HG03280 (cell line): ENCODE measurements around the gene CCDC186.
A peak's percentile ranks its signal among the peaks of the same experiment; 100 is the strongest.

Experiments used
- ATAC-seq: cut with Tn5 transposase; IDR thresholded peaks from one replicate; pipeline ENCODE4 v1.9.1; 2021; ENCODE audit warnings: mild to moderate bottlenecking, moderate library complexity; ENCODE audit not compliant: unreplicated experiment

The CCDC186 gene

GRCh38 chr10:114115661-114116445 lies 58.1 kb downstream of the CCDC186 start:
- ATAC-seq: no peak

DNA sequence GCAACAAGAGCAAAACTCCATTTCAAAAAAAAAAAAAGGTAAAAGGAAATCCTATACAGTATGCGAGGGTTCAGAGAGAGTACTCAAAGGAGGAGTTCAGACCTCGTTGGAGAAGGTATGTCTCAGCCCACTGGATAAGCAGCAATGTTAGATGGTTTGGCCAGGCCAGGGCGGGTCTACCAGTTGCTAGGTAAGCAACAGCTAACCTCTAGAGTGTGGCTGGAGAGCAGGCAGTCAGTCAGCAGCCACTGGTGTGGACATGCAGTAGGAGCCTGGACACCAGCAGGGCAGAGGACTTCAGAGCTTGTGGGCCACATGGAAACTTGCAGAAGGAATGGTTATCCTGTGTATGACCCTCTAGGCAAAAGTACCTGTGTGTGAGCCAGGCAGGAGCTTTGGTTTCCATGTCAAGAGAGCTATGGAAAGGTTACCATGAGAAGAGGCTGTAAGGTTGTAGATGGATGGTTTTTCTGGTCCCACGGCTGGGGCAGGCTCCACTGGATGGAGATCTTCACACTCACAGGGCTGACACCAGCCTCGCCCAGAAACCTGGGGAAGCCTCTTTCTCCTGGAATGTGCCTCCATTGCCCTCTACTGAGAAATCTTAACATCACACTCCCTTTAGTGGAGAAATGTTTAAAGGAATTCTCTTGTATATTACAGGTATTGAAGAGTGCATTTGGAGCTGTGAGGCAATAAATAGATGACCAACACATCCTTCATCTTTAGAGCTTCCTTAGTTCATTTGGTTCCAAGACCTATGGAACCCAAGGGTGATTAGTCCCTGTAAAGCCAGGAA lies 63.6 kb downstream of the CCDC186 start:
- no peak for ATAC-seq

DNA sequence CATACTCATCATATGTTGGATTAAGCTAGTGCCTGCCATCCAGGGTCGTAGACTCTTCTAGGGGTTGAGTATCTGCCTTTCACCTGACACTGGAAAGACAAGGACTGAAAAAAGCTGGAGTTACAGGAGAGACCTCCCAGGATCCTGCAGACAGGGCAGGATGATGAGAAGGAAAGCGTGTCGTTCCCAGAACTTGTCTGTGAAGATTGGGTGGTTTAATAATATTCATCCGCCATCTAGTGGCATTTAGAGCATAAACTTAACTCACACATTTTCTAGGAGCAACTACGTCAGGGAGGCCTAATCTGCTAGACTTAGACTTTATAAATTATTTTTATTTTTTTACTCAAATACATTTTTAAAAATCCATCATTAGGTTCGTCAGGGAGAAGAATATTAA lies 70.7 kb downstream of the CCDC186 start:
- no peak for ATAC-seq

GRCh38 chr10:114102256-114102655 lies 71.7 kb downstream of the CCDC186 start:
- no peak for ATAC-seq

DNA sequence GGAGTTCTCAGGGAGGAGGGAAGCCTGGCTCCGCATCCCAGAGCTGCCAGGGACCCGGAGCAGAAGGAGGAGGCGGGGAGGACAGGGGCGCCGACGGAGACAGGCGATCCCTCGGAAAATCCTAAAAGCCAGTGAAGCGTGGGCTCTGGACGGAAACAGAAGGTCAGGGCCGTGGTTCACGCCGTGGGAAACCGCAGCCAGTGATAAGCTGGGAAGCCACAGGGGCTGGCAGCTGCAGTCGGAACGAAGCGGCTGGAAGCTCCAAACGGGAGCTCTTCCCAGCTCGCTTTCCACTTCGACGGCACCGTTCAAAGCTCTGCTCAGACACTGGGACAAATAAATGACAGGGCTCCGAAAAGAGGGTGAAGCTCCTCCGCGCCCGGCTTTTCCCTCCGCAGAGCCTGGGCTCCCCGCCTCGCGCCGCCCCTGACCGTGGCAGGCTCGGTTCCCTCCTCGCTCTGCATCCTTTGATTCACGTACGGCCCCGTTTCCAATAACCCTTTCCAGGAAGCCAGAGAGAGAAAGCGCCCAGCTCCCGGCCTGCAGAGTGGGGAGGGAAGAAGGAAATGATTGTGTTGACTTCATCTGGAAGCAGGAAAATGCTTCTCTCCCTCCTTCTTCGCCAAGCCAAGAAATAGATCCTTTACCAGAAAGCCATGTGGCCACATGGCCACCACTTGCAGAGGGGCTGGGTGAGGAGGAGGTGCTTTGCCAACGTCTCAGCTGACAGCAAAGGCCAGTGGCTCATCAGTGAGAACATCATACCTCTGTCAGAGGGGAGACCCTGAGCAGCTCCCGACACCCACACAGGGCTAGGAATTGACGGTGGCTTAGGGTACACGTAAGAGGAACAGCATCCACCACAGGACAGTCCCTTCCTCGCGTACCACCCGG lies 72.9 kb downstream of the CCDC186 start:
- no peak for ATAC-seq

GRCh38 chr10:114096864-114097263 lies 77.1 kb downstream of the CCDC186 start:
- ATAC-seq: no peak

- no peak for ATAC-seq
These were observed 78.3 kb downstream of the CCDC186 start for GRCh38 chr10:114095559-114096337.

DNA sequence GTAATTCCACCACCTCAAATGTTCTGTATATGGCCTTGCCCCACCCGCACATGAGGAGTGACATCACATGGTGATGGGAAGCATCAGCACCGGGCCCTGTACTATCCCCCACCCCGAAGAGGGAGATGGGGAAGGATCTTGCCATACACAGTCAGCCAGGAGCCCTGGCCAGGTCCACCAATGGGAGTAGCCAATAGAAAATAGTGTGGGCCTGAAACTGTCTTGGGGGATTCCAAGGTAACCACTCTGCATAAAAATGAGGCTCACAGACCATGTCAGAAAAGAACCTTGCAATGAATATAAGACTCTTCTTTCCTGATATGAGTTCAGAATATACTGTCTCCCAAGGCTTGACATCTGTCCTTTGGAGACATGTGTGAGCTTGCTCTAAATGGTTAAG lies 79.2 kb downstream of the CCDC186 start:
- ATAC-seq: no peak

- ATAC-seq: no peak
These were observed 86.3 kb downstream of the CCDC186 start for GRCh38 chr10:114087655-114088054.

- ATAC-seq: no peak
These were observed 86.7 kb downstream of the CCDC186 start for GRCh38 chr10:114087255-114087654.

DNA sequence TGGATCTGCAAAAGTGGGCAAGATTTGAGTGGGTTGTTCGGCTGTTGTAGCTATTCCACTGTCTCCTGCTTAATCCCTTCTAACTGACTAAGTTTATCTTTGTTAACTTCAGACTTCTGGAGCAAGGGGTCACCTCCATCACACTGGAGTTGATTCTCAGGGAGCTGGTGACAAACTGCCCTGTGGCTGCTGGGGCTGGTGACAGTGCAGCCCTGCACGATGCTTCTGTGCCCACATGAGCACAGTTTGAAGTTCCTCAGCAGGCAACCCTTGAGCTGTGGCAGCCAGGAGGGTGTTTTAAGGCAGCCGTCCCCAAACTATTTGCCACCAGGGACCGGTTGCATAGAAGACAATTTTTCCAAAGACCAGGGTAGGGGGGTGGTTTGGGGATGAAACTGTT lies 89.8 kb downstream of the CCDC186 start:
- no peak for ATAC-seq

GRCh38 chr10:114083040-114083439 lies 91.0 kb downstream of the CCDC186 start:
- ATAC-seq: no peak

DNA sequence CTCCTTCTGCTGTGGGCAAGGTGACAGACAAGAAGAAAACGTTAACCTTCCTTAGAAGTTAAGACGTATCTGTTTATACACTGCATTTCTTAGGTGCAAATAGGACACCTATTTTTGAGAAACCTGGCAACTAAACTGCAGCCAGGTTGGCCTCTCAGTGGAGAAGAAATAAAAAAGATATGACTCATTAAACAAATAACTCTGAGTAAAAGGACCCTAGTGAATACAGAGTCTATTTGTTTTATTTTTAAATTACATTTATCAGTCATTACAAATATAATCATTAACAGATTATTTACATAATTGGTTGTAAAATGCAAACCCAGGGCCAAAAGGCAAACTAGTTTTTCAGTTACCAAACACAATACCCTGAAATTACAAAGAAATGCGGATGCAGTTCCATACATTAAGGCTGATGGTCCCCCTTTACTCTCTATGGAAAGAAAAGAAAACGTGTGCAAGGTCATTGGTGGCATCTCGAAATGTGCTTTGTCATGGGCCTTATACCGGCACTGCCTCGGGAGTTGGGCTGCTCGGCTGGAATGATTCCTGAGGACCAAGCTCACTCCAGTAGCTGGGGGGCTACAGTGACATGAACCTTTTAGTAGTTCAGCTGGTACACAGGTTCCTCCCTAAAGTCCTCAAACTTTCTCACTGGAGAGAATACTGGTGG lies 92.0 kb downstream of the CCDC186 start:
- ATAC-seq: no peak

- ATAC-seq: no peak
These were observed 94.6 kb downstream of the CCDC186 start for GRCh38 chr10:114079421-114079820.

- no peak for ATAC-seq
These were observed 95.7 kb downstream of the CCDC186 start for GRCh38 chr10:114078346-114078745.

- ATAC-seq: peak; percentile 70
These were observed 96.2 kb downstream of the CCDC186 start for GRCh38 chr10:114077815-114078219.

GRCh38 chr10:114077347-114077746 lies 96.7 kb downstream of the CCDC186 start:
- ATAC-seq: no peak

GRCh38 chr10:114075093-114075492 lies 98.9 kb downstream of the CCDC186 start:
- no peak for ATAC-seq

DNA sequence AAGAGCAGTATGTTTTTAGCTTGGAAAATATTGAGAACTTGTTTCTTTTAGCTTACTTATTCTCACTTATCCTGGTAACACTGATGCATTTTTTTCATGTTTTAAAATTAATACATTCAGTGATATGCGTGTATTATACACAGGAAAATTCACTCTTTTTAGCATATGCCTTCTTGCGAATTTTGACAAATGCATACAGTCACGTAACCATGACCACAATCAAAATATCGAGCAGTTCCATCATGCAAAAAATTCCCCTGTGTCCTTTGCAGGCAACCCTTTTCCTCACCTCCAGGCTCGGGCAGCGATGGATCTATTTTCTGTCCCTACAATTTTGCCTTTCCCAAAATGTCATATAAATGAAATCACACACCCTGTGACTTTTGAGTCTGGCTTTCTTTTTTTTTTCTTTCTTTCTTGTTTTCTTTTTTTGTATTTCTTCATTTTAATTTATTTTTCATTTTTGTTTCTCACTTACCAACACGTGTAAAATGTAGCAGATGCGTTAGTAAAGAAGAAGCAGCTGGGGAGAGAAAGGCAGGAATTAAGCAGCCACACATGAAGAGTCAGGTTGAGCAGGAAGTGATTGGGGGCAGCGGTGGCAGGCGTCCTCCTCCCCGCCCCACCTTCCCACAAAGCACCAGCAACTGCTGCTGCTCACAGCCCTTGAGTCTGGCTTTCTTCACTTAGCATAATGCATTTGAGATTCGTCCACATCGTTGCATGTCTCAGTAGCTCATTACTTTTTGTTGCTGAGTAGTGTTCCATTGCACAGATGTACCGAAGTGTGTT lies 100.4 kb downstream of the CCDC186 start:
- ATAC-seq: peak; percentile 44
